Stimulated activated CD4-positive, alpha-beta T cell treated with anti-CD3 and anti-CD28 coated beads, Interleukin-15, amount 100 ng/mL, for 1 hour (primary cell): ENCODE data around the gene ROPN1B.
"Not testable (repeated sequence)": the region's sequence is repeated elsewhere in the genome, so short reads cannot be mapped to it uniquely, and the experiment has no call there.

Experiments
- DNase-seq, 2 donors: peaks; one replicate each; pipeline ENCODE4 v3.0.0-alpha.2; 2020; ENCODE audit warnings: low read depth in 1 of 2, low spot score in 1 of 2

Gene ROPN1B

DNA sequence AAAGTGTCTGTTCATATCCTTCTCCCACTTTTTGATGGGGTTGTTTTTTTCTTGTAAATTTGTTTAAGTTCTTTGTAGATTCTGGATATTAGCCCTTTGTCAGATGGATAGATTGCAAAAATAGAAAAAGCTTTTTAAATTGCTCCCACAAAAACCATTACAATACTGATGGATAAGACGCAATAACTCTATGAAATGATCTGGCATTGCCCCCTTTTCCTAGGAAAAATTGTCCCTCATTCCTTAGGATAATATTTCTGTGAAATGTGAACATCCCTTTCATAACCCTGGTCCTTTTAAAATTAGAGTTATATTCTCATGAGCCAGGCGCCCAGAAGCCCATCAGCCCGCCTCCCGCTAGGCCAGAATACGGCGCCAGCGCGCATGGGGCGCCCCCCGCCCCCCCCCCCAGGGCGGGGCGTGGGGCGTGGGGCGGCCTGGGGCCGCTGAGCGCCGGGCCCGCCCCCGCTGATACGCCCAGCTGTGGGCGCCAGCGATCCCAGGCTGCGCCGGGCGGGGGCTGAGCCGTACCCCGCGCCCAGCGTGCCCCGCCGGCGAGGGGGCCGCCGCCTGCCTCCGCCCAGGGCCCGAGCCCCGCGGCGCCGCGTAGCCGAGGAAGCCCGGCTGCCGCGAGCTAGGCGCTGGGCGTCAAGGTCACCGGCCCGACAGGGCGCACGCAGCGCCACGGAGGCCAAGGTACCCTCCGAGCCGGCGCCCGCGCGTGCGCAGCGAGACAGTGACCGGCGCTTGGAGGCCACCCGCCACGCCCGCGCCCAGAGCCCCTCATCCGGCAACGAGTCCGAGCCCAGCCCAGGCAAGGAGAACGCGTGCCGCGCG lies 11.1 kb upstream of the ROPN1B start:
- no peak for DNase-seq

DNA sequence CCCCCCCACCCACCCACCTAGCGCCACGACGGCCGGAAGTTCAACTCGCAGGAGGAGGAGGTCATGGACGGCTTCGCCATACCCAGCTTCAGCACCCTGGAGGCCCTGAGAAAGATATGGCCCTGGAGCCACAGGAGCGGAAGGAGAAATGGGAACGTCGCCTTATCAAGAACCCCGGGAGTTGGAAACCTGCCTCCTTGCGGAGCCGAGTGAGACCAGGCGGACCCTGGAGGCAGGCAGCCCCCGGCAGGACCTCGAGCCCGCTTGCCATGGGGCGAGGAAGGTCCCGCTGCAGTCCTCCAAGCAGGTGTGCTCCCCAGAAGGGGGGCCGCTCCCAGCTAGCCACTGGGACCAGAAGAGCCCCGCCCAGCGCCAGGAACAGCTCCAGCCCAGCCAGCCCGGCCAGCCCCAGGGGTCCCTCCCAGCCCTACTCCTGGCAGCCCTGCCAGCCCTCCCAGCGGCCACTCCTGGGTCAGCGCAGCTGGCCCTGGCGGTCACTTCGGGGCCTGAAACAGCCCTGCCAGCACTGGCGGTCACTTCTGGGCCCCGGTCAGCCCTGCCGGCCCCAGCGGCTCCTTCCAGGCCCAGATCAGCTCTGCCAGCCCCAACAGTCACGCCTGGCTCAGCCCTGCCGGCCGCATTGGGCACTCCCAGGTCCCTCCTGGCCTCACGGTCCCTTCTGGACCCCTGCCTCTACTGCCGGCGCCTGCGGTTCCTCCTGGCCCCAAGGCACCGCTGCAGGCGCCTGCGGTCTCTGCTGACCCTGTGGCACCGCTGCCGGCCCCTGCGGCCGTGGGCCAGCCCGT lies 10.3 kb upstream of the ROPN1B start:
- no peak for DNase-seq

DNA sequence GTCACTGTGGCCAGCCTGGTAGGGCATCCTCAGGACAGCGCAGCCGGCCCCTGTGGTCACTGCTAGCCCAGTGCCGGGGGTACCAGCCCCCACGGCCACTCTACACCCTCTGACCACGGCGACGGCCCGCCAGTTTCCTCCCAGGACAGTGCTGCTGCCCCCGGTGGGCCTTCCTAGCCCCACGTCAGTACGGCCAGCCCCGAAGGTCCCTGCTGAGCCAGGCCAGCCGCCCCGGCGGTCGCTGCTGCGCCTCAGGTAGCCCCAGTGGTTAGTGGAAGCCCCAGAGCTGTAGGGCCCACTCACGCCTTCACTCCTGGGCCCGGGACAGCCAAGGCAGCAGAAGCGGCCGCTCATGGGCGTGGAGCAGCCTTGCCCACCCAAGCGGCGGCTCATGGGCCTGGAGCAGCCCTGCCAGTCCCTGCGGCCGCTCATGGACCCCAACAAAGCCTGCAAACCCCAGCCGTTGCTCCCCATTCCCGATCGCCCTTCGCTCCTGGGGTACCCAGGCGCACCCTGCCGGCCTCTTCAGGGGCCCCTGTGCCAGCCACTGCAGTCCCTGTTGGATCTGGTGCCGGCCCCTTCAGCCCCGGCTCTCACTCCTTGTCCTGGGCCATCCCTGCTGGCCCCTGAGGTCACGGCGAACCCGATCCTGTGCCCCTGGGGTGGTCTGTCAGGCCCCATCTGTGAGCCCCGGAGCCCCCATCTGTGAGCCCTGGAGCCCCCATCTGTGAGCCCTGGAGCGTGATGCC lies 9.5 kb upstream of the ROPN1B start:
- DNase-seq, result no peak

DNA sequence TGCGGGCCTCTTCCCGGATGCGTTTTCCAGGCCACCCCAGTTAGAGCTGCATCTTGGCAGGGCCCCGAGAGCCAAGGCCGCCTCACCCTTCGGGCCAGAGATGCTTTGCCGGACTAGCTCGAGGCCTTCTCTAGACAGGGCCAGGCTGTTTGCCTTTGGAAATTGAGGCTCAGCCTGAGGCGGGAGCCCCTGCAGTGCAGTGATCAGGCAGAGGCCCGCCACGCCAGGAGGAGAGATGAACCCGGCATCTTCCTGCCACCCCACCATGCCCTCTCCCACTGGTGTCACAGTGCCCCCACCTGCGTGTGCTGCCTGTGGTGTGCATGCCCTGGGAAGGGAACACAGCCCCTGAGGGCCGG lies 8.9 kb upstream of the ROPN1B start:
- no peak for DNase-seq

DNA sequence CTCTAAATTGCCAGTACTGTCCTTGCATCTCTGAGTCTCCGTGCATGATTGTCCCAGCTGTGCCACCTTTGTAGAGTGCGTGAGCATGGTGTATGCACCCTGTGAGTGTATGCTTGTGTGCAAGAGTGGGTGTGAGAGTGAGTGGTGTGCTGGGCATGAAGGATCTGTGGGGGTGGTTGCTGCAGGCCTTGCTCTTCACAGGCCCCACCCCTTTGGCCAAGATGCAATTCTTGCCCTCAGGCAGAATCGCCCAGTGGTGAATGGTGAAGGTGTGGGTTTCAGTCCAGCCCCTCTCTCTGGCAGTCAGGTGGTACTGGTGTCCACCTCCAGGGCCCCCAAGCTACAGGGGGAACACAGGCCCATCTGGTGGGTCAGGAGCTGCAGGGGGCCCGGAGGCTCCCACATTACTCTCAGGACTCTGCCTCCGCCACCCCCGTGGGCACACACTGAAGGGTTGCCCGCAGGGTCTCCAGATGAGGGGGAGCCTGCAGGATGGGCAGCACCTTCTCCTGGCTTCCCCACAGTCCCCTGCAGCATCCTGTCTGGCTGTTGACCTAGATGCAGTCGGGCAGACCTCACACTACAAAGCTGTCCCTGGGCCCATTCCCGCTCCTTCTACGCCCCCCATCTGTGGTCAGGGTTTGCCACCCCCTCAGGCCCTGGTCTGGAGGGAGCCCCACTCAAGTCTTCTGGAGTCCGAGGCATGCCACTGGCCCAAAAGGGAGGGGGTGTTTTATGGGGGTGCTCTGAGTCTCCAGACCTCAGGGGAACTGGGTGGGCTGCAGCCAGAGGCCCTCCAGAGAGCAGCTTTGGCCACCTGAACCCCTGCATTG lies 8.3 kb upstream of the ROPN1B start:
- DNase-seq, result no peak

DNA sequence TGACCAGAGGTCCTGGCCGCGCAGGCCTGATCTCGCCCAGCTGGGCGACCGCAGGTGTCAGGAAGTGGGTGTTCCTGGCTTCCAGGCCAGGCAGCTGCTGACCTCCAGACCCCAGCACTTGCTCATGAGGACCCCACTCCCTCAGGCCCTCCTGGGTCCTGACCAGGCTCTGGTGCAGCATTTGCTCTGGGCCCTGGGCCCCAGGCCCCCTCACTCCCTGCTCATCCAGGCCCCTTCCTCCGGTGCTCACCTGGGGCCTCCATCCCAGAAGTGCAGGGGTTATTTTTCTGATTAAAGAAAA lies 7.7 kb upstream of the ROPN1B start:
- no peak for DNase-seq

DNA sequence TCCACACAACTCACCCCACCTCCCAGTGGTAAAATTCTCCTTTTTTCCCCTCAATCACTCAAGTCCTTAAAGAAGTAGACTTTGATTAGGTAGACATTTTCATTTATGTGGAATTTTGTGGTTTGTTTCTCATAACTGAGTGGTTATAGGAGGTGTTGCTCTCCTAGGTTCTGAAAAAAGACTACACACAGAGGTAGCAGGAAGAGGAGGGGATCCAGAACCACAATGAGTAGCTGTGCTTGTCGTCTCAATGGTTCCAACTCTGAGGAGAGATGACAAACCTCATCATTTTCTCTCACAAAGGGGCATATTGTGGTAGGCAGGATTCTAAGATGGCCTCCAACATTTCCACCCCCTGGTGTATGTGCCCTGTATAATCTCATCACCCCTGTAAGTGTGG lies 5.1 kb upstream of the ROPN1B start:
- DNase-seq, result not testable (repeated sequence)

DNA sequence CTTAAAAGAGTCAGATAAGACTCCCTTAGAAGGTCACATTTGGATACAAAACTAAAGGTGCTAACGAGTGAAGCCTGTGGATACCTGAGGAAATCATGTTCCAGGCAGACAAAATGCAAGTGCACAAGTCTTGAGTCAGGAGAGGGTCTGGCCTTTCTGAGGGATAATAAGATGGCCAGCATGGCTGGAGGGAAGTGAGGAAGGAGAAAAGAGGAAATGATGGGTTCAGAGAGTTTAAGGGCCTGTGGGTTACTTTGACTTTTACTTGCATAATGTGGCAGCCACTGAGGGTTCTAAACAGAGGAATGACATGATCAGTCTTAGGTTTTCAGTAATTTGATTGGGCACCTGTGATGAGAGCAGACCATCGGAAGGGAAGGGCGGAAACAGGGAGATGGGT lies 3.5 kb upstream of the ROPN1B start:
- no peak for DNase-seq

DNA sequence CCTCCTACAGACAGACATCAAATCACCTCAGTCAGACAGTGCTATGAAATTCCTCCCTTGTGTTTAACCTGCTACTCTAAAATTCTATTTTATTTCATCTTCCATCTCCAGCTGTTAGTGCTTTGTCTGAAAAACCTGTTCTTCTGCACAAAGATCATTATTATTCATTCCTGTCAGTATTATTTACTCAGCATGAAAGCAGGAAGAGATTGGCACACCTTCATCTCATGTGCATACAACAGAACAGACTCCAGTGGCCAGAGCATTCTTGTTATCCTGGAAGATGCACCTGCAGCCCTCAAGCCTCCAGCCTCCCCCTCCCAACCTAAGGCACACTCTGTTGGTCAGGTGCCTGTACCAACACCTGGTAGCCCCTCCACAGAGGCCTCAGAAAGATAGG lies 1.8 kb upstream of the ROPN1B start:
- no peak for DNase-seq

DNA sequence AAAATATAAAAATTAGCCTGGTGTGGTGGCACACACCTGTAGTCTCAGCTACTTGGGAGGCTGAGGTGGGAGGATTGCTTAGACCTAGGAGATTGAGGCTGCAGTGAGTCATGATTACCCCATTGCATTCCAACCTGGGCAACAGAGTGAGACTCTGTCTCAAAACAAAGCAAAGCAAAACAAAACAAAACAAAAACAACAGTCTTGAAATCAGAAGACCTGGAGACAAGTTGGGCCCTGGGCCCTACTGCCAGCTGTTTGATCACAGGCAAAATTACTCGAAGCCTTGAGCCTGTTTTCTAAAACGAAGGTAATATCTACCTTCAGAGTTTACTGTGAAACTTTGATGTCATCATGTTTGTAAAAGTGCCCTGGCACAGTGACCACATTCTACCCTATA lies 857 bp upstream of the ROPN1B start:
- DNase-seq, result not testable (repeated sequence)

DNA sequence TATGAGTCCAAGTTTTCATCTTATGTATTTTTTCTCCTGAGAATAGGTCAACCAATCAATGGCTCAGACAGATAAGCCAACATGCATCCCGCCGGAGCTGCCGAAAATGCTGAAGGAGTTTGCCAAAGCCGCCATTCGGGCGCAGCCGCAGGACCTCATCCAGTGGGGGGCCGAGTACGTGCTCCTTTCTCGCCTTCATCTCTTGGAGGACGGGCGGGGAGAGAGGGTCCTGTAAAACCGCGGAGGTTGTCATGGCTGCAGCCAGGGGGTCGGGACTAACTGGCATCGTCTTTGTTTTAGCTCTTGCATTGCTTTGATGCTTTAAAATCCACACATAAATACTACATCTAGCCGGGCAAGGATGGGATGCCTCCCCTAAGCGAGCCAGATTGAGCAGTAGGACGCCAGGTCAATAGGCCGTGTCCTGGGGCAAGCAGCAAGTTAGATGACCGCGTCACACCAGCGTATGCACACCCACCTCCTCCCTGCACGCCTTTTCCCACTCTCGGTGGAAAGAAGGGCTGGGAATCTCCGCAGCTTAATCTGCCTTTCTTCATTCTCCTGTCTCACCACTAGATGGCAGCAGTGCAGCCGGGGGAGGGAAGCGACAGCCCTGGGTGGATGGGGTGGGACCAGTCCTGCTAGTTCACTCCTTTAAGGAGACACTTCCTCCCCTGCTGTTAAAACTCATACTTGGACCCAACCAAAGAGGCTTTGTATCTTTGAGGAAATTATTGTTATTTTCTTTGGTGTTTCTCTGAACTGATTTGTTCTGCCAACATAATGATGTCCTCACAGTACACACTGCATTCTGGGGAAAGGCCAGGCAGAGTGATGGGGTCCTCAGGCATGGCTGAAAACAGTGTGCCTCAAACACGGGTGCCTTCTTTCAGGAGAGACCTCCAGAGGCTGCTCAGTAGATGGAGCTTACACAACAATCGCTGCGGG lies 3.3 kb downstream of the ROPN1B start:
- not testable (repeated sequence) for DNase-seq

DNA sequence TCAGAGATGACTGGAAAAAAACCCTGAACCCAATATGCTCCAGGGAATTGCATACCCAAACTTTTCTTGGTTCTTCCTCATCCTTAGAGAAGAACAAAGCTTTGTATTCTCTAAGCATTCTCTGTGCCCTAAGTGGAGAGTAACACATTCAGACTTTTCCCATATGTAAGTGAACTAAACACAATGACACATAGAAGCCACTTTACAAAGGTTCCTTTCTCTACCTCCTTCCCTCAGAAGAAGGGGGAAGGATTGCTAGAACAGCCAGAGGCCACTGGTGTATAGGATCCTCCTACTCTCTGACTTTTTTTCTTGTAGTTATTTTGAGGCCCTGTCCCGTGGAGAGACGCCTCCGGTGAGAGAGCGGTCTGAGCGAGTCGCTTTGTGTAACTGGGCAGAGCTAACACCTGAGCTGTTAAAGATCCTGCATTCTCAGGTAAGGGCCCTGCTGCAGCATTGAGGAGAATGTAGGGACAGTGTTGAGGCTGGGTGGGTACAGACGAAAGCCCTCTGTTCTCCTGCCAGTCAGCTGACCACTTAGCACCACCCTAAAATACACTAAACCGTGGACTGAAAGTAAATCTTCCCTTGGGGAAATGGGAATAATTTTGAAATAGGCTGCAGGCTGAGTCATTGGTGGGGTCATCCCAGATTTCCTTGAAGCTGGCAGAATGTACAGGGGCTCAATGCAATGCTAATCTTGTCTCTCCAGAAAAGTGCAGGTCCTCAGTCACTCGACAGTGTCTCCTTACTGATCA lies 6.4 kb downstream of the ROPN1B start:
- not testable (repeated sequence) for DNase-seq

DNA sequence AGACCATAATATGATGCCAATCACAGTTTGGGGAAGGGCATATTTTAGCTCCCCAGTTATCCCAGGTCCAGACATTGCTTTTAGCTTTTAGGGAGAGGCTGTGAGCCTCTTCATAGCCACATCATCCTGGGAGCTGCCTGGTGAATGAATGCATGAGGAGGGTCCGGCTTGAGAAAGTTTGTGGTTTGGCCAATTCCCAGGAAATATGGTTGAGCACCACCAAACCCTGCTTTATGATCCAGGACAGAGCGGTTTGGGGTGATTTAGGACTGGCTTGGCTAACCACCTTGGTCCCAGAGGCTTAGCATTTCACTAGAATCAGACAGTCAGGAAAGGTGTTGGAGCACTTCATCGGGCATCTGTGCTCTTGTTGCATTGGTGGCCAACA lies 7.0 kb downstream of the ROPN1B start:
- not testable (repeated sequence) for DNase-seq

DNA sequence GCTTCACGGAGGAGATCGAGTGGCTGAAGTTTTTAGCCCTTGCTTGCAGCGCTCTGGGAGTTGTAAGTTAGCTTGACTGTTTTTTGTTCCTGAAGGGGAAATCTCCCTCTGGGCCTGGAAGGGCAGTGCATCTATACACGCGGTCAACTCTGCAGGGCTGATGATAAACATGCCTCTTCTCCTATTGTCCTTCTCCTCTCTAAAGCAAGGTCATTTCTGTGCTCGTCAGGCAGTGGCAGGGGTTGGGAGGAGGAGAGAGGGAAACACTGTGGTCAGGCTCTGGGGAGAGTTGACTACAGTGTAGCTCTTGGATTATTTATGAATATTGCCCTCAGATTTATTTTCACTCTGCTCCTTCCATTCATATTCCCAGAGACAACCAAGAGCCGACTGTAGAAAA lies 8.1 kb downstream of the ROPN1B start:
- DNase-seq, result not testable (repeated sequence)

DNA sequence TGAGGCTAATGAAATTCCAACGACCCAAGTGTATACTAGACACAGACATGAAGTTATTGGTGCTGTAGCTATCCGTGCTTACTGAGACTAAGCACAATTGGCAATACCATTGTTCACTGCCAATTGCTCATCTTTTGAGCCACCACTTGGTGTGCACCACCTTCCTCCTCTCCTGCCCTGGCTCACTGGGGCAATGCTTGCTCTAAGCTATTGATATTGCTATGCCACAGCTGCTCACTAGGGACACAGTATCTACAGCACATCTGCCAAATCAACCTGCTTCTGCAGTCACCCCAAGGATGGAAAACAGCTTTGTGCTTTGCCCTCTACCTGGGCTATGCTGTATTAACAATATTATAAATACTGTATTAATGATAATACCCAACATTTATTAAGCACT lies 16.0 kb downstream of the ROPN1B start:
- not testable (repeated sequence) for DNase-seq

DNA sequence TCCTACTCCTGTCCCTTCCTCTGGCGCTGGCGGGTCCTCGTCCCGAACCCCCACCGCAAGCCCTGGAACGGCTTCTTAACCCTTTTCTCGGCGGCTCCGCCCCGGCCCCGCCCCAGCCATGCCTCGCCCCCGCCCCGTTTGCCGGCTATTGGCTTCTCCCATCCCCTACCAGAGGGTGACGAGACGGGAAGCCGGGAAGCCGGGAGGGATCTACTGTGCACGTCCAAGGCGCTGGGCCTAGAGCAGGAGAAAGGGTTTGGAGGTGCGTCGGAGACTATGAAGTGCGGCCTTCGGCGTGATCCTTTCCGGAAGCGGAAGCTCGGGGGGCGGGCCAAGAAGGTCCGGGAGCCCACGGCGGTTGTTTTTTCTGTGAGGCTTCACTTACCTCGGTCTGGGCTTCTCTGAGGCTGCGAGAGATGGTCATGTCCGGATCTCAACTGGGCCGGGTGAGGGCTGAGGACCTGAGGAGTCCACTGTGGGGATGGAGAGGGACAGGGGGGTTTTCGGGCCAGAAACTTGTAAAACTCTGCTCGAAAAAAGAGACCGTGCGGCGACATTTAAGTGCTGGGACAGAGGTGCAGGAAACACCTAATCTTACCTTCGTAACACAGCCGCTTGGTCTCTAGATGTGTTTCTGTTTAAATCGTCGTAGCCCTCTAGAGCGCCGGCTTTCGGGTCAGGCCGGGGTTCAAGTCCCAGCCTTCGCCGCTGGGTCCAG lies 21.4 kb downstream of the ROPN1B start:
- DNase-seq, result peak; percentile 16 to 62

DNA sequence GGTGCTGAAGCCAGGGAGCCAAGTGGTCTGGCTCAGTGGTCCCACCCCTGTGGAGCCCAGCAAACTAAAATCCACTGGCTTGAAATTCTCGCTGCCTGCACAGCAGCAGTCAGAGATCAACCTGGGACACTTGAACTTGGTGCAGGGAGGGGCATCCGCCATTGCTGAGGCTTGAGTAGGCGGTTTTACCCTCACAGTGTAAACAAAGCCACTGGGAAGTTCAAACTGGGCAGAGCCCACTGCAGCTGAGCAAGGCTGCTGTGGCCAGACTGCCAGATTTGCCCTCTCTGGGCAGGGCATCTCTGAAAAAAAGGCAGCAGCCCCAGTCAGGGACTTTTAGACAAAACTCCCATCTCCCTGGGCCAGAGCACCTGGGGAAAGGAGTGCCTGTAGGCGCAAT lies 27.8 kb downstream of the ROPN1B start:
- DNase-seq, result not testable (repeated sequence)

DNA sequence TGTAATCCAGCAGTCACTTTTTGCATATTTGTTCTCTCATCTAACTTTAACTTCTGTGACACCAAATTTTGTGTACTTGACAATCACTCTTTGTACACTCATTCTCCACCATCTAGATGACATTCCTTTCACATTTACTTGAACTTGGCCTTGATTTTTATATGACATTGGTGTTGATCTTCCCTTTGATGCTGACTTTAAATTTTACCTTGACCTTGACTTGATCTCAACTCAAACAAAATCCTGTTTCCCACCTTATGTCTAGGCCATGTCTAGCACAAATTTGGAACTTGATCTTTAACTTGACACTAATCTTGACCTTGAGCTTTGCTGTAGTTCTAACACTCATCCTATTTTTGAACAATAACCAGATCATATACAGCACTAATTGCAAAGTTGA lies 33.2 kb downstream of the ROPN1B start:
- no peak for DNase-seq
